ENCODE measurements around the gene PCDHGB7.

Gene PCDHGB7

GRCh38 chr5:141434006-141434405, 16.5 kb downstream of the PCDHGB7 start:
- TF ChIP-seq CTCF (IDR thresholded peaks at IDR 0.05; ENCODE audit: insufficient read depth, low read depth, low read length, missing control alignments), result no peak
- DNase-seq (ENCODE audit: low read depth), result no peak
- no peak overlapping the region for H3K4me3 ChIP-seq (ENCODE audit: low read length)

GRCh38 chr5:141437221-141437620, 19.7 kb downstream of the PCDHGB7 start:
- TF ChIP-seq CTCF (IDR thresholded peaks at IDR 0.05; ENCODE audit: insufficient read depth, low read depth, low read length, missing control alignments), result no peak
- H3K4me3 ChIP-seq (ENCODE audit: low read length), result no peak overlapping the region
- no peak for DNase-seq (ENCODE audit: low read depth)

- DNase-seq (ENCODE audit: low read depth), result no peak
- TF ChIP-seq CTCF (IDR thresholded peaks at IDR 0.05; ENCODE audit: insufficient read depth, low read depth, low read length, missing control alignments), result no peak
- no peak overlapping the region for H3K4me3 ChIP-seq (ENCODE audit: low read length)
These were observed 22.1 kb downstream of the PCDHGB7 start for GRCh38 chr5:141439411-141440141.

GRCh38 chr5:141440341-141440740, 22.9 kb downstream of the PCDHGB7 start:
- no peak overlapping the region for H3K4me3 ChIP-seq (ENCODE audit: low read length)
- no peak for TF ChIP-seq CTCF (IDR thresholded peaks at IDR 0.05; ENCODE audit: insufficient read depth, low read depth, low read length, missing control alignments)
- DNase-seq (ENCODE audit: low read depth), result no peak

GRCh38 chr5:141441571-141442170, 24.2 kb downstream of the PCDHGB7 start:
- no peak for TF ChIP-seq CTCF (IDR thresholded peaks at IDR 0.05; ENCODE audit: insufficient read depth, low read depth, low read length, missing control alignments)
- no peak overlapping the region for H3K4me3 ChIP-seq (ENCODE audit: low read length)
- no peak for DNase-seq (ENCODE audit: low read depth)

- no peak overlapping the region for H3K4me3 ChIP-seq (ENCODE audit: low read length)
- no peak for DNase-seq (ENCODE audit: low read depth)
- TF ChIP-seq CTCF (IDR thresholded peaks at IDR 0.05; ENCODE audit: insufficient read depth, low read depth, low read length, missing control alignments), result no peak
These were observed 47.9 kb downstream of the PCDHGB7 start for GRCh38 chr5:141465351-141465750.

Data from epithelial cell of esophagus (primary cell).